GF-D8 (cell line): ENCODE results near the gene FSIP1.

Experiments used
- DNase-seq: peaks from one replicate; lab custom pipeline; 2025; lab: John Stamatoyannopoulos, UW

Gene FSIP1

DNA sequence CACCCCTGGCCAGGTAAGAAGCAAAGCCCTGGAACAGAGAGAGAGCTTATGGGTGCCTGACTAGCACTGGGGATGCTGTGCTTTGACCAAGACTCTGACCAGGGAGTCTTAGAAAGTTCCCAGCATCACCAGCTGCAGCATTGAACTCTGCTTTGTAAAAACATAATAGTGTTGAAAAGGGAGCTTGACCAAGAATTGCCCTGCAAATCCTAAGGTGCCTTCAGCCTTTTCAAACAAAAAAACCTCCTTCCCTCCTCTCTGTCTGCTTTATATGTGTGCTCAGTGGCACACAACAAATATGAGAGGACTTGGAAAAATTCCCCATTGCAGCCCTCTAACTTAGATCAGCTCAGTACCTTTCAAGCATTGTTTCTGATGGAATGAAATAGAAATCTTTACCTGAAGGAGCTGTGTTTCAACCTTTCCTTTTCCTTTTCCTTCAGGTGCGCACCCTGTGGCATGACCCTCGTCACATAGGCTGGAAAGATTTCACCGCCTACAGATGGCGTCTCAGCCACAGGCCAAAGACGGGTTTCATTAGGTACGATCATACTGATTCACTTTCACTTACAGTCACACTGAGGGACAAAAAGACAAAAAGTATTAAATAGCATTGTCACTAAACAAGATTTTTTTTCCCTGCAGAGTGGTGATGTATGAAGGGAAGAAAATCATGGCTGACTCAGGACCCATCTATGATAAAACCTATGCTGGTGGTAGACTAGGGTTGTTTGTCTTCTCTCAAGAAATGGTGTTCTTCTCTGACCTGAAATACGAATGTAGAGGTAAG lies 188.8 kb downstream of the FSIP1 start:
- DNase-seq, result no peak

DNA sequence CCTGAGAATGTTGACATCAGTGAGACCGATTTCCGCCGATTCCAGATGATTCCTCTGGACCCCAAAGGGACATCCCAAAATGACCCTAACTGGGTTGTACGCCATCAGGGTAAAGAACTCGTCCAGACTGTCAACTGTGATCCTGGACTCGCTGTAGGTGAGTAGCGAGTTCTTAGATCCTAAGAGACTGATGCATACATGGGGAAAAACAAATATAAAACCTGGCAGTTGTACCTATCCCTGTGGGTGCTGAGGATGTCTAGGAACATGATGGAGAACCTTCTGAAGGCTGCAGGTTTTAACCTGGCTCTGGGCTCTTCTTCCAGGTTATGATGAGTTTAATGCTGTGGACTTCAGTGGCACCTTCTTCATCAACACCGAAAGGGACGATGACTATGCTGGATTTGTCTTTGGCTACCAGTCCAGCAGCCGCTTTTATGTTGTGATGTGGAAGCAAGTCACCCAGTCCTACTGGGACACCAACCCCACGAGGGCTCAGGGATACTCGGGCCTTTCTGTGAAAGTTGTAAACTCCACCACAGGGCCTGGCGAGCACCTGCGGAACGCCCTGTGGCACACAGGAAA lies 189.5 kb downstream of the FSIP1 start:
- no peak for DNase-seq

DNA sequence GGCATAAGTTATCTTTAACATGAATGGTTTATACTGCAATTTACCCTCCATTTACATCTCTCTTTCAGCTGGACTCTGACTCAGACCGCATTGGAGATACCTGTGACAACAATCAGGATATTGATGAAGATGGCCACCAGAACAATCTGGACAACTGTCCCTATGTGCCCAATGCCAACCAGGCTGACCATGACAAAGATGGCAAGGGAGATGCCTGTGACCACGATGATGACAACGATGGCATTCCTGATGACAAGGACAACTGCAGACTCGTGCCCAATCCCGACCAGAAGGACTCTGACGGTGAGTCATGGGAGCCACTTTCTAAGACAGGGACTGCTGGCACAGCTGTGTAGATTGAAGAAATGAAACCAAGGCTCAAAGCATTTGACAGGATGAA lies 190.1 kb downstream of the FSIP1 start:
- no peak for DNase-seq

DNA sequence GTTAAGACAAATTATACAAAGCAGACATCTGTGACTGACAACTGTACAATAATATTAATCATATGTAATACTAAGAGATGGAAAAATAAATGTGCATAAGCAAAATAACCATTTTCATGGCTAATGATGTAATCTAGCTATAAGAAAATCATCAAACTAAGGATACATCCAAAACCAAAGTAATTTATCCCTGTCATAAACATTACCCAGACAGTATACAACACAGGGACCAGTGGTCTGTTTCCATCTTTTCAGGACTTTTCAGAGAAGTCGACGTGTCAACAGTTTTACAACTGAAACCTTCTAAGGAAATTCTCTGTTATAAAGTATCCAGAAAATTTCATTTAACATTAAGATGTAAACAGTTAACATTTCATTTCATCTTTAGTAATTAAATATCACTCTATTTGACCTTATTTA lies 190.7 kb downstream of the FSIP1 start:
- DNase-seq, result no peak

DNA sequence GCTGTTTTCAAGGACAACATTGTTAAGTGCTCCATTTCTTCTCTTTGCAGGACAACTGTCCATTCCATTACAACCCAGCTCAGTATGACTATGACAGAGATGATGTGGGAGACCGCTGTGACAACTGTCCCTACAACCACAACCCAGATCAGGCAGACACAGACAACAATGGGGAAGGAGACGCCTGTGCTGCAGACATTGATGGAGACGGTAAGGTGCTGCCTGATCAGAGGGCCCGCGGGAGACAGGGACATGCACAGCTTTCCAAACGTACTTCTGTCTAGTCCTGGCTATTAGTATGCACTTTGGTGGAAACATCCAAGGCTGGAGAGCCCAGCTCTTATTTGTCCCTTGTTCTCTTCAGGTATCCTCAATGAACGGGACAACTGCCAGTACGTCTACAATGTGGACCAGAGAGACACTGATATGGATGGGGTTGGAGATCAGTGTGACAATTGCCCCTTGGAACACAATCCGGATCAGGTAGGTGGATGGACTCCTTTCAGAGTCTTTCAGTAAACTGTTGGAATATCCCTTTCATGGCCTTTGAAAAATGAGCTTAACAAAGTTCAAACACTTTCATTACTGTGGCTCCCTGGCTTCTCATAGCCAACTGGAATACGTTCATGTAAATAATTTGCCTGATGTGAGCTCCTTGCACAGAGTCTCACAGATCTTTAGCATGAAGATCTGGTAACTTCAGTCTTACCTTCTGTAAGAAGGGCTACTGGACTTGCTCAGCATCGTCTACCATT lies 191.3 kb downstream of the FSIP1 start:
- DNase-seq, result no peak

DNA sequence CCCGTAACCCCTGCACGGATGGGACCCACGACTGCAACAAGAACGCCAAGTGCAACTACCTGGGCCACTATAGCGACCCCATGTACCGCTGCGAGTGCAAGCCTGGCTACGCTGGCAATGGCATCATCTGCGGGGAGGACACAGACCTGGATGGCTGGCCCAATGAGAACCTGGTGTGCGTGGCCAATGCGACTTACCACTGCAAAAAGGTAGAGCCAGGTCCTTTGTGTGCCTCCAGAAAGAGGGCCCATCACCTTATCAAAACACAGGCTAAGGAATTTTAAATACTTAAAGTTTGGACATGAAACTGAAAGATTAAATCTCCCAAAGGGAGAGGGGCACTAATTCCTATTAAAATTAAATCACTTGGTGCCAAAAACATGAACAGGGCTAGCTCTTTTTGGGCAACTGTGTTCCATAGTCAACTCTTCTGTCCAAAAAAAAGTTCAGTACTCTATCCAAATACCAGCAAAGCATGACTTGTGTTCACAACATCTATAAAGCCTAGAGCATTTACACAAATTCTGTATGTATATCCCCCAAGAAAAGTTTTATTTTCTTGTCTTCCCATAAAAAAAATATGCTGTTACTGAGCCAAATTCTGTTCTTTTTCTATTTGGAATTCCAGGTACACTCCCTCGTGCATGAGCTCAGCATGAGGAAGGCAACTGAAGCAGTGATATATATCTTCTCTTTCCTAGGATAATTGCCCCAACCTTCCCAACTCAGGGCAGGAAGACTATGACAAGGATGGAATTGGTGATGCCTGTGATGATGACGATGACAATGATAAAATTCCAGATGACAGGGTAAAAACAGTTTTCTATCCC lies 192.6 kb downstream of the FSIP1 start:
- DNase-seq, result no peak

DNA sequence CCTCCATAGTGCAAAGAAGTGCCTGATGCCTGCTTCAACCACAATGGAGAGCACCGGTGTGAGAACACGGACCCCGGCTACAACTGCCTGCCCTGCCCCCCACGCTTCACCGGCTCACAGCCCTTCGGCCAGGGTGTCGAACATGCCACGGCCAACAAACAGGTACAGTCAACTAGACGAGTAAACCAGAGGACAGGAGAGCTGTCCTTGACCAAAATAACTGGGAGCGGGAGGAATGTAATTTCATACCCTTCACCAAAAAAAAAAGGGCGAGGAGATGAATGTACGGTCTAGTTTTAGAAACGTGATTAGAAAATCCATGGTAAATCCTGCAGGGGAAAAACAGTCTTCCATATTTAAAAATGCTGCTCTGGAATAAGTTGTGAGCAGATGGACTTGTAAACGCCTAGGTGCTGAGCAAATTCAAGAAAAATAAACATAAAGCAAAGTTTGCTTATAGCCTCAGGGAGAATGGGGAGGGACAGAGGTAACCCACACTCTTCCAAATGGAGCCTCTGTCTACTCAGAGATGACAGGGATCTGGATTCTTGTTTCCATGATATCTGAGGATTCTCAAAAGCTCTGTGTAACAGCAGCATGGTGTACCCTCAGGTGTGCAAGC lies 193.3 kb downstream of the FSIP1 start:
- DNase-seq, result no peak

DNA sequence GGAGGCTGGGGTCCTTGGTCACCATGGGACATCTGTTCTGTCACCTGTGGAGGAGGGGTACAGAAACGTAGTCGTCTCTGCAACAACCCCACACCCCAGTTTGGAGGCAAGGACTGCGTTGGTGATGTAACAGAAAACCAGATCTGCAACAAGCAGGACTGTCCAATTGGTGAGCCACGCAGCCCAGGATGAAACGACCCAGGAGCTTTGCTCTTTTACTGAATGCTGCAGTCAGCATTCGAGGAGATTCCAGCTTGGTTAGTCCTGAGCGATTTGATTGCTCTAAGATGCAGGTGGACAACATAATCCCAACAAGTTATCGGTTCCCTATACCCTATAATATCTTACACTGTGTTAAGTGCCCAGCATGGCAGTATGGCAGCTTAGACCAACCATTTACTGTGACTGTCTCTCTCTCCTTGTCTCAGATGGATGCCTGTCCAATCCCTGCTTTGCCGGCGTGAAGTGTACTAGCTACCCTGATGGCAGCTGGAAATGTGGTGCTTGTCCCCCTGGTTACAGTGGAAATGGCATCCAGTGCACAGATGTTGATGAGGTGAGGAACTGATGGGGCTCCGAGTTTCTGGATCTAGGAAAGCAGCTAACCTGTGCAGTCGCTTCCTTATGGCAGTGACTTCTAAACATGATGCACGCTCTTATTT lies 194.0 kb downstream of the FSIP1 start:
- no peak for DNase-seq

DNA sequence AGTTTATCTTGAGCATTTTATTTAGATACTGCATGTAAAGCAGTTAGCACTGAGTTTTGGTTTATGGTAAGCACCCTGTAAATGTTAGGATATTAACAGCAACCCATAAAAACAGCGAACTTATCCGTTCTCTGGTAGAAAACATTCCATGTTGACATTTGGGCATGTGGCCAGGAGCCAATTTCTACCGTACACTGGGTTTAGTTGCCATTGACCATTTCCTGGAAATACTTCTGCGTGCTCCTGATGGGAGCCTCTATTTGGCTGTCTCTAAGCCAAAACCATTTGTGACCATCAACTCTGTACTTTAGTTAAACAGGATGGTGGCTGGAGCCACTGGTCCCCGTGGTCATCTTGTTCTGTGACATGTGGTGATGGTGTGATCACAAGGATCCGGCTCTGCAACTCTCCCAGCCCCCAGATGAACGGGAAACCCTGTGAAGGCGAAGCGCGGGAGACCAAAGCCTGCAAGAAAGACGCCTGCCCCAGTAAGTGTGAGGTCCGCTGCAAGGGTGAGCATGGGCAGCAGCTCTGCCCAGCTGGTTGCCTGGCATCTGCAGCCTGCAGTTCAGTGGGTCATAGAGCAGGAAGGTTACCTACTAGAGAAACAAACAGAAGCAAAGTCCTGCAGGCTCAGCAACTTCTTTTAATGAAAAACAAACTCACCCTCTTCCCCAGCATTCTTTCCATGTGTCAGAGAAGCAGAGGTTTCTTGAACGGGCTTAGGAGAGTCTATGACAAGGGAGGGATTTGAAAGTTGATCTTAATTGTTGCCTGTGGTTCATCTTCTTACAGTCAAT lies 194.7 kb downstream of the FSIP1 start:
- DNase-seq, result no peak

DNA sequence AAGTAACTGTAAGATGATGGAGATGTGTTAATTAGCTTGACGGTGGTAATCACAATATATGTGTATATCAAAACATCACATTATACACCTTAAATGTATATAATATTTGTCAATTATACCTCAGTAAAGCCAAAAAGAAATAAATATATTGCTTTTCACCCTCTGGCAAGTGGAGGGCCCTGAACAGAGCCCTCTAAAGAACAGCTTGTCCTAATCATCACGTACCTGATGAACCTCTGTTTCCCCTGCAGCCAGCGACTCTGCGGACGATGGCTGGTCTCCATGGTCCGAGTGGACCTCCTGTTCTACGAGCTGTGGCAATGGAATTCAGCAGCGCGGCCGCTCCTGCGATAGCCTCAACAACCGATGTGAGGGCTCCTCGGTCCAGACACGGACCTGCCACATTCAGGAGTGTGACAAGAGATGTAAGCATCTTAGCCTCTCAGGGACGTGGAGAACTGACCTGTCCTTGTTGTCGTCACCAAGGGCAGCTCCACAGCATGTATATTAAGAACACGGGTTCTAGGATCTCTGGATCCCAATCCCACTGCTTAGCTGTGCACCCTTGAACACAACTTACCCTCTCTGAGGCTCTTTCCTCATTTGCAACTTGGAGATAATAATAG lies 195.4 kb downstream of the FSIP1 start:
- DNase-seq, result no peak

DNA sequence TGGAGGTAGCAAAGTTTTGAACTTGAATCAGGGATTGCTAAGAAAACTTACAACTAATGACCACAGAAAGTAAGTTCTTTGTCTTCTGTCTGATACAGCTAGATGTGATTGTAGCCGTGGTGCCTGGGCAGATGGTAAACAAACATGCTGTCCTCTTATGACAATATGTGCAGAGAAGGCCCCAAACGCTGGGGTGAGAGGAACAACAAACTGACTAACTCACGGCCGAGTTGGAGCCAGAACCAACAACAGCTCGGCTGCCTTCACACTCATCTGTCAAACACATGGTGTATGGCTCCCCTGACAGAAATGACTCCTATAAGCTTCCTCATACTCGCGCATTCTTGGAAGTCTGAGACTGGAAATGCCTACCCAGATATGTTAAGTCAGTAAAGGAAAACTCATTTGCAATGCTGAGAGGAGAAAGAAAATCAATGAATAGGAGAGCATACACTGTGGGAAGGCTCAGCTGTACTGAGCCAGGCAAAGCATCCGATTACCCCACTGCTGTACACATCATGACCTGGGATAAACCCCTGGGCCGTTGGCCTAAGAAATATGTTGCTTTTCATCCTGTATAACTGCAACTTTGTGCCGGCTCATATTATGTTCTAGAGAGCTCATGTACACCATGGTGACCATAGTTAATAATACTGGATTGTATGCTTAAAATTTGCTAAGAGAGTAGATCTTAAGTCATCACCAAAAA lies 196.1 kb downstream of the FSIP1 start:
- no peak for DNase-seq

DNA sequence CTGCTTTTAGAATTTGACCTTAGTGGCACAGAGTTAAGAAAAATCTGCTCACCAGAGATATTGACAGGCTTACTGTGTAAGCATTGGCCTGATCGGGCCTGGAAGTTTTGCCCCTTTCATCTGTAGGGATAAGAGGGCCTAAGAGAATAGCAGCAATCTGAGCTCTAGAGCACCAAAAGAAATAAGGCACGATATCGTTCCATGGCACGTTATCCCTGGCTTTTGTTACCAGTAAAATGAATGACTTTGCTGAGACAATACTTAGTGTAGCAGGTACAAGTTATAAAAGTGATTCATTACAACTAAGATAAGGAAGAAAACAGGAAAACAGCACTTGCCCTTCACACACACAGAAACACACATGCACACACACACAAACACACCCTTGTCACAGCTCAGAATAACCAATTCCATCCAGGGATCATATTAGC lies 196.8 kb downstream of the FSIP1 start:
- no peak for DNase-seq

DNA sequence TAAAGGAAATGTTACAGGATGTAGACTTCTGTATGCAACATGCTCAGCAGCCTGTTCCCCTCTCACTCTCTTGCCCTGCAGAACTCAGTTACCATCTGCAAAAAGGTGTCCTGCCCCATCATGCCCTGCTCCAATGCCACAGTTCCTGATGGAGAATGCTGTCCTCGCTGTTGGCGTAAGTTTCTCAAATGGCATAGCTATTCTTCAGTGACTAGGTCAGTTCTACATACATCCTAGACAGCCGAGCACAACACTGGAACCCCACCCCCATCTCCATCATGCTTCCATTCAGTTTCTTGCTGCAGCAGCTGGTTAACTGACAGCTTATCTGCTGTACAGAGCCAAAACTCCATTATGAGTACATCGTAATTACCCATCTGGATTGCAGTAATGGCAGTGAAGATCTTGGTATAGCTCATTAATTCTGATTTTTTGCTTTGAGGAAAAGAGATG lies 197.2 kb downstream of the FSIP1 start:
- DNase-seq, result no peak

DNA sequence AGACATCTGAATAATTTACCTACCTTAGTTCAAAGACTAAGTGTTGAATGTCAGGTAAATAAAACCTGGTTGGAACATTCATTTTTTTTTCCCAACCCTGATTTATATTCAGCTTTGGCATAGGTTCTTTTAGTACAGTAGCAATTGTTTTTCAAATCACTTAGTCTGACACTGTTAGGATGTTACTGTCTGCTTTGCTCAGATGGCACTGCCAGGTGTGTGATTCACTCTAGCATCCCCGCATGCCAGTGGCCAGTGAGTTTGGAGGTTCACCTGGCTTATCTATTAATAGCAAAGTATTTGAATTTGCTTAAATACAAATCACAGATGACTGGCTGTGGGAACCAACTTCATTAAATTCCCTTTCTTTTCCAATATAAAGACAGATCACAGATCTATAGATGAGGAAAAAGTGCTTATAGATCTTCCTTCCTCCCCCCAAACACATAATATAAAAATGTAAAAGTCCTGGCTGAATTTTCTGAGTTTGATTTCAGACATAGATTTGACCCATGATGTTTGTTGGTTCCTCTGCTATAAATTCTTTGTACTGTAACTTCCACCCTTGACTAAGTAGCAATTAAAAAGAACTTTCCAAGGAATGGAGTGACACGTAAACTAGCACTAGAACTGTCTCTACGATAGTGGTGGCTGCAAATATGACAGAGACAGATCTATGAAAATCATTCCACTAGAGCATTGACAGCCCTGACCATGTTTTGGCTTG lies 197.8 kb downstream of the FSIP1 start:
- no peak for DNase-seq

DNA sequence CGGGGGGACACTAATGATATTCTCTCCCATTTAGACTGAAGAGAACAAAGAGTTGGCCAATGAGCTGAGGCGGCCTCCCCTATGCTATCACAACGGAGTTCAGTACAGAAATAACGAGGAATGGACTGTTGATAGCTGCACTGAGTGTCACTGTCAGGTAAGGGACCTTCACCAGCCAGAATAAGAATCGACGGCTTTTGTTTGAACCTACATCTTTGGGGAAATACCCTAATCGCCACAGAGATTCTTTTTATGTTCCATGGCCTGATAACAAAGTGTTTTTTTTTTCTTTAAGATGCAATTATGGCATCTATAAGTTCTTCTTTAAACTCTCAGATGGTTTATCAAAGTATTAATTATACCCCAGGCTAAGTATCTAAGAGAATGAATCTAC lies 198.4 kb downstream of the FSIP1 start:
- no peak for DNase-seq

DNA sequence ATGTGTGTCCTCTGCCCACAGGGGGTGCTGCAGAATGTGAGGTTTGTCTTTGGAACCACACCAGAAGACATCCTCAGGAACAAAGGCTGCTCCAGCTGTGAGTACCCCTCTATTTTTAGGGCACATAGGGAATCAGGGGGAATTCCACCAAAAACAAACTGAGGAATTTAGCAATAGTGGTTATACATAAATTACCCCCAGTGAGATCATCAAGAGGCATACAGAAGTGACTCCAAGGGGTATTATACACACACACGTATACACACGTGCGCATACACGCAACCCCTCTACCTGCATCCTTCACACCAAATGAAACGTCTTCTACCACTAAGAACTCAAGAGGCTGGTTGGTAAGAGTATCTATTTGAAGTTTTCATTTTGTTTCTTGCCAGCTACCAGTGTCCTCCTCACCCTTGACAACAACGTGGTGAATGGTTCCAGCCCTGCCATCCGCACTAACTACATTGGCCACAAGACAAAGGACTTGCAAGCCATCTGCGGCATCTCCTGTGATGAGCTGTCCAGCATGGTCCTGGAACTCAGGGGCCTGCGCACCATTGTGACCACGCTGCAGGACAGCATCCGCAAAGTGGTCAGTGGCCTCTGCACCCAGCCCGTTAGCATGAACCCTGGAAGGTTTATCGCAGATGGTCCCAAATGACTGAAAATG lies 198.9 kb downstream of the FSIP1 start:
- no peak for DNase-seq

DNA sequence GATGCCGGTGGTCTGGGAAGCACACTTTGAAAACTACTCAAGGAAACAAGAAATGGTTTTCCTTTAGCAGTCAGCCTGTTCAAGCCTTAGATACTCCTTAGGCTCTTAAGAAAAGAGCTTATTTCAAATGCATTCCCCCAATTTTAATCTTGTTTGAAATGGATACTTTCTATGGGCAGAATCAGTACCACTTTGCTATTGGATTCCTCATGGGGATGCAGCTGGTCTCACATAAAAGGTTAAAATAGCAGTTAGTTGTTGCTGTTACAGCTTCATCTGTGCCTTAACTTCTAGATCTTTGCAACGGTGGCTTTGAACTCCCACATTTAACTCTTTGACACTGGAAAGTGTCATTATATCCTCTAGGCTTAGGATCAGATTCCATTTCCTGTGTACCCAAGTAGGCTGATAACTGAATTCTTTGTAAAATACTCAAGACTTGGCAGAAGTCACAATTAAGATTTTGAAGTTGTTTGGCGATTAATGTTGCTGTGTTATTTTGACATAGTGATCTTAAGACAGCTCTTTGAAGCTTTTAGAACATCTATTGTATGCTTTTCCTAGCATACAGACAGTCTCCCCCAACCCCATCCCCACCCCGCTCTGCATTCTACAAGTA lies 199.6 kb downstream of the FSIP1 start:
- DNase-seq, result no peak
